ENCODE data around the gene OR6Y1. TPM values are rescaled to one million over a fixed set of nuclear protein-coding genes. Genes with fewer than 3 reads are reported as not detected.

Gene OR6Y1
- total and polyA plus RNA-seq, 2 donors (not counting 3 experiments of a cell fraction or from before 2014, with no cell fraction given), result not detected

DNA sequence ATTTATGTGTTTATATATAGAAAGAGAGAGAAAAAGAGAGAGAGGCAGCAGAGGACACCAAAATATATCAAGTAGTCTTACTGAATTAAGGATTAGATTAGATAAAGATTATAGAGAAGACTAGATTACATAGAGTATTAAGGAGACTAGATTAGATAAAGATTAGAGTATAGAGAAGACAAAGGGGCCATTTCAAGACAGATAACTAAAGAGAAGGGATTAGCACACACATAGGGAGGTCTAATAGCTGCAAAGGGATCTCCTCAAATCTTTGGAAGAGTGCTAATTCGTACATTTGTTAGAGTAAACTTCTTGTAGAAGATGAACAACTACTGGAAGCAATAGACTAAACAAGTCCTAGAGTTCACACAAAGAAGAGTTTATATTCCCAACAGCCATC is 34.2 kb downstream of the OR6Y1 start:
- POLR2A ChIA-PET, result no interaction called here
- H3K9me3 ChIP-seq (replicated peaks; ENCODE audit: control insufficient read depth, insufficient read depth, low read length), result no peaks in the 10 kb centered on the region
- FAIRE-seq (no peak), DNase-seq (ENCODE audit: low read depth, low spot score) (no peak)
- dilution Hi-C loops (cut with MboI; ENCODE audit: extremely low pct_ligation_motif_present, low sequenced_read_pairs), result no loop called here
- H3K79me2 ChIP-seq (ENCODE audit: control insufficient read depth, insufficient read depth, low read length), result no peaks in the 10 kb centered on the region
- no peaks in the 10 kb centered on the region for H3K4me1 ChIP-seq (ENCODE audit: control insufficient read depth, extremely low read depth, insufficient read depth, low read length)
- H2AFZ ChIP-seq (ENCODE audit: low read depth, low read length), result no peak overlapping the region
- H3K9ac ChIP-seq (replicated peaks; ENCODE audit: extremely low read depth, insufficient read depth, low read length), result no peak overlapping the region
- no peak overlapping the region for H3K4me2 ChIP-seq (ENCODE audit: insufficient read depth, low read length)
- no peak for TF ChIP-seq GATA2 (IDR thresholded peaks at IDR 0.05; ENCODE audit: insufficient read depth, insufficient read length, low read depth, low read length)
- CTCF ChIA-PET, result interaction anchor here (1.6 to 2.7 kb wide), 2 partner anchors 14 to 316 kb away, joined by 4 to 9 read pairs; no protein-coding TSS in a partner anchor
- H3K27me3 ChIP-seq (ENCODE audit: control insufficient read depth in 2 of 2, insufficient read depth in 2 of 2, low read length in 2 of 2), result no peaks in the 10 kb centered on the region
- H3K4me3 ChIP-seq (replicated peaks in 1 of 3; ENCODE audit: insufficient read depth in 1 of 3, low read depth in 1 of 3, low read length in 3 of 3), result no peak overlapping the region
- H3K27ac ChIP-seq (ENCODE audit: insufficient read depth, low read depth, low read length), result no peak overlapping the region
- no peaks in the 10 kb centered on the region for H4K20me1 ChIP-seq (replicated peaks; ENCODE audit: control insufficient read depth, extremely low read depth, insufficient read depth, low read length)
- H3K36me3 ChIP-seq (ENCODE audit: control insufficient read depth in 2 of 2, extremely low read depth in 1 of 2, insufficient read depth in 2 of 2, low read length in 2 of 2), result no peaks in the 10 kb centered on the region
- H3K9me1 ChIP-seq (replicated peaks; ENCODE audit: control insufficient read depth, extremely low read depth, insufficient read depth, low read length), result no peaks in the 10 kb centered on the region
- BruUV-seq (replicated peaks), result no TSS peak
- intact Hi-C loops (cut with micrococcal nuclease), result no loop called here

DNA sequence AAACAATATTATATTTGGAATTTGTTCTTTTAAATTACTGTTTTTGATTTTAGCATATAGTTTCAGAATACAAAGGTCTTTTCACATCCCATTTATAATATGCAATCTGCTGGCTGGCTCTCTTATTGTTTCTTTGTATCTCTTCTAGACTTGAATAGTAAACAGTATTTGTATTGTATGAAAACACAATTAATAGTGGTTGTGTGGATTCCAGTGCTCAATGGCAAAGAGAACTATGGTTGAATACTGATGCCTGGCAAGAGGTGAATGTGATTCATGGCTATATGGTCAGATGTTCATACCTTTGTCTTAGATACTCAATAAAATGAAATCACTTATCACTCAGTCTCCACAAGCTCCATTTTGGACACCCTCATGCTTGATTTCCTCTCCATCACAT is 37.2 kb downstream of the OR6Y1 start:
- Histone ChIP-seq H3K4me3 (replicated peaks in 1 of 3; ENCODE audit: insufficient read depth in 1 of 3, low read depth in 1 of 3, low read length in 3 of 3) (no peak overlapping the region), H3K9me3 (replicated peaks; ENCODE audit: control insufficient read depth, insufficient read depth, low read length) (no peaks in the 10 kb centered on the region), H3K27ac (ENCODE audit: insufficient read depth, low read depth, low read length) (no peak overlapping the region), H3K27me3 (ENCODE audit: control insufficient read depth in 2 of 2, insufficient read depth in 2 of 2, low read length in 2 of 2) (no peaks in the 10 kb centered on the region), H4K20me1 (replicated peaks; ENCODE audit: control insufficient read depth, extremely low read depth, insufficient read depth, low read length) (no peaks in the 10 kb centered on the region), H3K36me3 (ENCODE audit: control insufficient read depth in 2 of 2, extremely low read depth in 1 of 2, insufficient read depth in 2 of 2, low read length in 2 of 2) (no peaks in the 10 kb centered on the region), H2AFZ (ENCODE audit: low read depth, low read length) (no peak overlapping the region), H3K4me1 (ENCODE audit: control insufficient read depth, extremely low read depth, insufficient read depth, low read length) (no peaks in the 10 kb centered on the region), H3K9ac (replicated peaks; ENCODE audit: extremely low read depth, insufficient read depth, low read length) (no peak overlapping the region), H3K79me2 (ENCODE audit: control insufficient read depth, insufficient read depth, low read length) (no peaks in the 10 kb centered on the region), H3K4me2 (ENCODE audit: insufficient read depth, low read length) (no peak overlapping the region), H3K9me1 (replicated peaks; ENCODE audit: control insufficient read depth, extremely low read depth, insufficient read depth, low read length) (no peaks in the 10 kb centered on the region)
- FAIRE-seq (no peak), DNase-seq (ENCODE audit: low read depth, low spot score) (no peak)
- dilution Hi-C loops (cut with MboI; ENCODE audit: extremely low pct_ligation_motif_present, low sequenced_read_pairs) (no loop called here), intact Hi-C loops (cut with micrococcal nuclease) (no loop called here)
- BruUV-seq (replicated peaks), result no TSS peak
- ChIA-PET POLR2A (no interaction called here), CTCF (no interaction called here)
- TF ChIP-seq POLR2AphosphoS5 (IDR thresholded peaks at IDR 0.05; ENCODE audit: insufficient read depth, low read depth, low read length) (no peak), JUN (IDR thresholded peaks at IDR 0.05; ENCODE audit: borderline replicate concordance, insufficient read depth, insufficient read length, low read depth) (no peak), GATA2 (IDR thresholded peaks at IDR 0.05; ENCODE audit: insufficient read depth, insufficient read length, low read depth, low read length) (no peak), MYC (IDR thresholded peaks at IDR 0.05; ENCODE audit: low read depth, low read length) (no peak), FOS (IDR thresholded peaks at IDR 0.05; ENCODE audit: borderline replicate concordance, insufficient read depth, low read length) (no peak), POLR2A (IDR thresholded peaks at IDR 0.05; ENCODE audit: low read depth, low read length) (no peak), EZH2 (IDR thresholded peaks at IDR 0.05; ENCODE audit: borderline replicate concordance, low read depth, low read length, severe bottlenecking) (no peak)
- TF ChIP-seq, protein P1, sequence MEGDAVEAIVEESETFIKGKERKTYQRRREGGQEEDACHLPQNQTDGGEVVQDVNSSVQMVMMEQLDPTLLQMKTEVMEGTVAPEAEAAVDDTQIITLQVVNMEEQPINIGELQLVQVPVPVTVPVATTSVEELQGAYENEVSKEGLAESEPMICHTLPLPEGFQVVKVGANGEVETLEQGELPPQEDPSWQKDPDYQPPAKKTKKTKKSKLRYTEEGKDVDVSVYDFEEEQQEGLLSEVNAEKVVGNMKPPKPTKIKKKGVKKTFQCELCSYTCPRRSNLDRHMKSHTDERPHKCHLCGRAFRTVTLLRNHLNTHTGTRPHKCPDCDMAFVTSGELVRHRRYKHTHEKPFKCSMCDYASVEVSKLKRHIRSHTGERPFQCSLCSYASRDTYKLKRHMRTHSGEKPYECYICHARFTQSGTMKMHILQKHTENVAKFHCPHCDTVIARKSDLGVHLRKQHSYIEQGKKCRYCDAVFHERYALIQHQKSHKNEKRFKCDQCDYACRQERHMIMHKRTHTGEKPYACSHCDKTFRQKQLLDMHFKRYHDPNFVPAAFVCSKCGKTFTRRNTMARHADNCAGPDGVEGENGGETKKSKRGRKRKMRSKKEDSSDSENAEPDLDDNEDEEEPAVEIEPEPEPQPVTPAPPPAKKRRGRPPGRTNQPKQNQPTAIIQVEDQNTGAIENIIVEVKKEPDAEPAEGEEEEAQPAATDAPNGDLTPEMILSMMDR (IDR thresholded peaks at IDR 0.05; ENCODE audit: extremely low read depth in 1 of 2, insufficient read depth in 1 of 2, low read depth in 1 of 2, low read length in 2 of 2), result no peak
- TF ChIP-seq, protein P2, sequence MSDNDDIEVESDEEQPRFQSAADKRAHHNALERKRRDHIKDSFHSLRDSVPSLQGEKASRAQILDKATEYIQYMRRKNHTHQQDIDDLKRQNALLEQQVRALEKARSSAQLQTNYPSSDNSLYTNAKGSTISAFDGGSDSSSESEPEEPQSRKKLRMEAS (IDR thresholded peaks at IDR 0.05; ENCODE audit: insufficient read depth, insufficient read length), result no peak
